ENCODE data around the gene SLC6A6. TPM values are rescaled to one million over a fixed set of nuclear protein-coding genes. Genes with fewer than 3 reads are reported as not detected.

Gene SLC6A6
- total RNA-seq, 1 donor from 2014 or later = 46.3 TPM

- H3K36me3 Mint-ChIP-seq (ENCODE audit: low read depth, unreplicated experiment) = no peaks in the 10 kb centered on the region
- peaks cover 11% of the 10 kb centered on the region for H3K27me3 Mint-ChIP-seq (ENCODE audit: unreplicated experiment)
- no peak for DNase-seq (ENCODE audit: low spot score)
- H3K27ac Mint-ChIP-seq (ENCODE audit: unreplicated experiment) = no peak overlapping the region
- TF ChIP-seq CTCF (IDR thresholded peaks at IDR 0.05; ENCODE audit: unreplicated experiment) = no peak
- H3K9me3 Mint-ChIP-seq (ENCODE audit: unreplicated experiment) = no peaks in the 10 kb centered on the region
- H3K4me3 Mint-ChIP-seq (ENCODE audit: unreplicated experiment) = no peak overlapping the region
- peaks cover 3% of the 10 kb centered on the region for H3K4me1 Mint-ChIP-seq (ENCODE audit: unreplicated experiment)
Measured at GRCh38 chr3:14424711-14425580, 22.5 kb downstream of the SLC6A6 start.

- Mint-ChIP-seq H3K27ac (ENCODE audit: unreplicated experiment) (peak overlapping the region; percentile 18), H3K9me3 (ENCODE audit: unreplicated experiment) (no peaks in the 10 kb centered on the region), H3K4me1 (ENCODE audit: unreplicated experiment) (peaks cover 4% of the 10 kb centered on the region), H3K4me3 (ENCODE audit: unreplicated experiment) (no peak overlapping the region), H3K27me3 (ENCODE audit: unreplicated experiment) (peaks cover 11% of the 10 kb centered on the region), H3K36me3 (ENCODE audit: low read depth, unreplicated experiment) (no peaks in the 10 kb centered on the region)
- TF ChIP-seq CTCF (IDR thresholded peaks at IDR 0.05; ENCODE audit: unreplicated experiment) = no peak
- no peak for DNase-seq (ENCODE audit: low spot score)
Measured at GRCh38 chr3:14425581-14426304, 23.3 kb downstream of the SLC6A6 start.

- H3K36me3 Mint-ChIP-seq (ENCODE audit: low read depth, unreplicated experiment) = no peaks in the 10 kb centered on the region
- peaks cover 12% of the 10 kb centered on the region for H3K27me3 Mint-ChIP-seq (ENCODE audit: unreplicated experiment)
- DNase-seq (ENCODE audit: low spot score) = no peak
- no peaks in the 10 kb centered on the region for H3K9me3 Mint-ChIP-seq (ENCODE audit: unreplicated experiment)
- peaks cover 9% of the 10 kb centered on the region for H3K4me1 Mint-ChIP-seq (ENCODE audit: unreplicated experiment)
- H3K27ac Mint-ChIP-seq (ENCODE audit: unreplicated experiment) = peak overlapping the region; percentile 18
- H3K4me3 Mint-ChIP-seq (ENCODE audit: unreplicated experiment) = no peak overlapping the region
- no peak for TF ChIP-seq CTCF (IDR thresholded peaks at IDR 0.05; ENCODE audit: unreplicated experiment)
Measured at GRCh38 chr3:14426305-14426620, 23.9 kb downstream of the SLC6A6 start.

GRCh38 chr3:14428087-14429033 is 26.0 kb downstream of the SLC6A6 start:
- H3K4me1 Mint-ChIP-seq (ENCODE audit: unreplicated experiment) = peaks cover 22% of the 10 kb centered on the region

More at GRCh38 chr3:14428087-14429033, 26.0 kb downstream of the SLC6A6 start:
- peaks cover 4% of the 10 kb centered on the region for H3K36me3 Mint-ChIP-seq (ENCODE audit: low read depth, unreplicated experiment)
- no peak for TF ChIP-seq CTCF (IDR thresholded peaks at IDR 0.05; ENCODE audit: unreplicated experiment)
- H3K4me3 Mint-ChIP-seq (ENCODE audit: unreplicated experiment) = no peak overlapping the region
- H3K27ac Mint-ChIP-seq (ENCODE audit: unreplicated experiment) = no peak overlapping the region
- peaks cover 17% of the 10 kb centered on the region for H3K27me3 Mint-ChIP-seq (ENCODE audit: unreplicated experiment)
- no peaks in the 10 kb centered on the region for H3K9me3 Mint-ChIP-seq (ENCODE audit: unreplicated experiment)
- no peak for DNase-seq (ENCODE audit: low spot score)
